Ascending aorta (tissue), 2 donors: ENCODE measurements around the gene CP. TPM values are rescaled to one million over a fixed set of nuclear protein-coding genes. Genes with fewer than 3 reads are reported as not detected.

Experiments used
- DNase-seq, 2 donors: peaks; one replicate each; pipeline ENCODE4 v3.0.0-alpha.2; 2019; ENCODE audit warnings: low spot score in 2 of 2
- H3K27ac ChIP-seq, 2 donors: fragments of 200-600 bp; sonication (generic); one replicate each; pipeline ENCODE4 v1.5.1; 2016 to 2017; ENCODE audit warnings: mild to moderate bottlenecking in 1 of 2
- H3K27me3 ChIP-seq: fragments of 200-600 bp; sonication (generic); one replicate; pipeline ENCODE4 v1.5.1; 2017
- H3K36me3 ChIP-seq, 2 donors: fragments of 200-600 bp; sonication (generic); one replicate each; pipeline ENCODE4 v1.5.1; 2016
- H3K4me1 ChIP-seq, 2 donors: fragments of 200-600 bp; sonication (generic); one replicate each; pipeline ENCODE4 v1.5.1; 2016 to 2017; ENCODE audit warnings: mild to moderate bottlenecking in 1 of 2
- H3K4me3 ChIP-seq, 2 donors: fragments of 200-600 bp; sonication (generic); one replicate each; pipeline ENCODE4 v1.5.1; 2016 to 2017; ENCODE audit warnings: mild to moderate bottlenecking in 1 of 2
- H3K9me3 ChIP-seq, 2 donors: fragments of 200-600 bp; sonication (generic); one replicate each; pipeline ENCODE4 v1.5.1; 2016
- CTCF ChIP-seq, 3 experiments: fragments of 200-600 bp in 2 of 3; fragments of 450-650 bp in 1 of 3; sonication (generic) in 2 of 3; IDR thresholded peaks; one replicate each; pipeline ENCODE4 v1.5.1; 2016 to 2019; ENCODE audit warnings: antibody characterized with exemption in 3 of 3, mild to moderate bottlenecking in 1 of 3, moderate library complexity in 1 of 3
- intact Hi-C: fragments of 100-400 bp; cut with DNase I; formaldehyde crosslinking; loops from one replicate; pipeline ENCODE4 v1.15.1; 2023
- total RNA-seq: library from RNA; depleted of rRNA; stranded (reverse); fragments of >200 nt; gene quantifications from one replicate; pipeline ENCODE4 v1.1.0, GENCODE V29; 2016

Gene CP
- total RNA-seq, 1 donor from 2014 or later = 58.3 TPM

- TF ChIP-seq CTCF (IDR thresholded peaks at IDR 0.05) = no peak
- intact Hi-C loops = loop anchor here (5.0 kb wide), 2 partner anchors 67 to 223 kb away; no protein-coding TSS in a partner anchor
- Histone ChIP-seq H3K9me3 (no peaks in the 10 kb centered on the region), H3K36me3 (peaks cover 8 to 26% of the 10 kb centered on the region in 2 donors), H3K27ac (peak overlapping the region; percentile 35 to 64), H3K27me3 (no peaks in the 10 kb centered on the region), H3K4me3 (no peak overlapping the region), H3K4me1 (peaks cover 0 to 15% of the 10 kb centered on the region in 2 donors)
- peak; percentile 78 to 95 for DNase-seq
These were observed 41.5 kb downstream of the CP start for GRCh38 chr3:149180057-149180573.

- peaks cover 8 to 27% of the 10 kb centered on the region in 2 donors for H3K36me3 ChIP-seq
- peak overlapping the region; percentile 8 to 35 for H3K27ac ChIP-seq
- no peak overlapping the region for H3K4me3 ChIP-seq
- no peaks in the 10 kb centered on the region for H3K27me3 ChIP-seq
- H3K4me1 ChIP-seq = peaks cover 0 to 15% of the 10 kb centered on the region in 2 donors
- DNase-seq = no peak
- intact Hi-C loops = no loop called here
- no peaks in the 10 kb centered on the region for H3K9me3 ChIP-seq
- TF ChIP-seq CTCF (IDR thresholded peaks at IDR 0.05) = no peak
These were observed 42.4 kb downstream of the CP start for GRCh38 chr3:149179220-149179619.

GRCh38 chr3:149177122-149177521 lies 44.5 kb downstream of the CP start:
- DNase-seq = no peak
- H3K27ac ChIP-seq = no peak overlapping the region
- intact Hi-C loops = no loop called here
- no peak for TF ChIP-seq CTCF (IDR thresholded peaks at IDR 0.05)
- H3K36me3 ChIP-seq = peaks cover 14 to 39% of the 10 kb centered on the region in 2 donors
- H3K4me1 ChIP-seq = peaks cover 0 to 15% of the 10 kb centered on the region in 2 donors
- no peak overlapping the region for H3K4me3 ChIP-seq
- no peaks in the 10 kb centered on the region for H3K9me3 ChIP-seq
- H3K27me3 ChIP-seq = no peaks in the 10 kb centered on the region

- H3K27ac ChIP-seq = no peak overlapping the region
- no peak overlapping the region for H3K4me3 ChIP-seq
- no peaks in the 10 kb centered on the region for H3K27me3 ChIP-seq
- no peaks in the 10 kb centered on the region for H3K9me3 ChIP-seq
- intact Hi-C loops = no loop called here
- peaks cover 22 to 57% of the 10 kb centered on the region in 2 donors for H3K36me3 ChIP-seq
- peaks cover 0 to 9% of the 10 kb centered on the region in 2 donors for H3K4me1 ChIP-seq
- no peak for TF ChIP-seq CTCF (IDR thresholded peaks at IDR 0.05)
- no peak for DNase-seq
These were observed 46.7 kb downstream of the CP start for GRCh38 chr3:149174901-149175300.

- Histone ChIP-seq H3K36me3 (peaks cover 29 to 59% of the 10 kb centered on the region in 2 donors), H3K9me3 (no peaks in the 10 kb centered on the region)
- intact Hi-C loops = no loop called here
These were observed 51.0 kb downstream of the CP start for GRCh38 chr3:149170672-149171071.

More at GRCh38 chr3:149170672-149171071, 51.0 kb downstream of the CP start:
- Histone ChIP-seq H3K27me3 (no peaks in the 10 kb centered on the region), H3K4me3 (no peak overlapping the region), H3K27ac (no peak overlapping the region), H3K4me1 (no peaks in the 10 kb centered on the region)
- TF ChIP-seq CTCF (IDR thresholded peaks at IDR 0.05) = no peak
- no peak for DNase-seq
